Activated B cell treated with CpG ODN at 0.5 μM for 24 hours (primary cell): ENCODE measurements around the gene STARD13. TPM values are rescaled to one million over a fixed set of nuclear protein-coding genes. Genes with fewer than 3 reads are reported as not detected.

ENCODE experiments used
- ATAC-seq: fragments of 200-7000 bp; cut with Tn5 transposase; one replicate; pipeline ENCODE4 v1.10.0; 2021; ENCODE audit warnings: low read depth, mild to moderate bottlenecking, moderate library complexity
- CTCF ChIA-PET: fragments of 350-600 bp; sonication (Branson Sonifier 250); formaldehyde crosslinking; loops from one replicate; lab custom pipeline; 2021; ENCODE audit warnings: antibody characterized with exemption; lab: Charles Lee
- POLR2A ChIA-PET: fragments of 350-600 bp; sonication (Branson Sonifier 250); formaldehyde crosslinking; loops from one replicate; lab custom pipeline; 2021; ENCODE audit warnings: antibody characterized with exemption; lab: Charles Lee
- DNase-seq: peaks from one replicate; pipeline ENCODE4 v3.0.0; 2022
- H3K27ac Mint-ChIP-seq: one replicate; pipeline ENCODE4 v1.8.0; 2020; ENCODE audit warnings: mixed read lengths
- H3K27me3 Mint-ChIP-seq: one replicate; pipeline ENCODE4 v1.8.0; 2021; ENCODE audit warnings: mixed read lengths
- H3K36me3 Mint-ChIP-seq: one replicate; pipeline ENCODE4 v1.8.0; 2021; ENCODE audit warnings: low read depth, mixed read lengths
- H3K4me1 Mint-ChIP-seq: one replicate; pipeline ENCODE4 v1.8.0; 2021; ENCODE audit warnings: mixed read lengths
- H3K4me3 Mint-ChIP-seq: one replicate; pipeline ENCODE4 v1.8.0; 2020; ENCODE audit warnings: mild to moderate bottlenecking, mixed read lengths
- H3K9me3 Mint-ChIP-seq: one replicate; pipeline ENCODE4 v1.8.0; 2020; ENCODE audit warnings: mixed read lengths
- CTCF ChIP-seq: fragments of 200-600 bp; IDR thresholded peaks from one replicate; pipeline ENCODE4 v1.8.0; 2022; ENCODE audit warnings: antibody characterized with exemption, mild to moderate bottlenecking
- intact Hi-C: fragments of 100-400 bp; cut with micrococcal nuclease; formaldehyde crosslinking; loops from one replicate; pipeline ENCODE4 v1.15.1; 2024
- total RNA-seq: library from RNA; stranded (reverse); gene quantifications from 2 replicates; pipeline ENCODE4 v1.2.3, GENCODE V29; 2022

The STARD13 gene
- total RNA-seq, 1 donor from 2014 or later: 0.13 TPM

DNA sequence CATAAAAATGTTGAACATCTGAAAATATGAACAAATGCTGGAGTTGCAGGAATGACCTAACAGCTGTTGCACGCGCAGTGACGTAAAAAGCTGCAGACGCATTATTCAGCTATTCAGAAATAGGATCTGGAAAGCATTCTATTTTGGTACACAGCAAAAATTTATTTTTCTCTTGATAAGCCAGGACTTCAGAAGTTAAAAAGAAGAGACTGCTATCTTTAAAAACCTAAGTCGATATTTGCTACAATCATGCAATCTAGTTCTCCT is 36.9 kb upstream of the STARD13 start:
- Mint-ChIP-seq H3K27ac (no peak overlapping the region), H3K9me3 (no peaks in the 10 kb centered on the region), H3K4me1 (peaks cover 2% of the 10 kb centered on the region), H3K27me3 (peaks cover 1% of the 10 kb centered on the region), H3K36me3 (no peaks in the 10 kb centered on the region), H3K4me3 (no peak overlapping the region)
- intact Hi-C loops: no loop called here
- CTCF ChIA-PET: no interaction called here
- POLR2A ChIA-PET: no interaction called here
- ATAC-seq: no peak
- DNase-seq: no peak
- no peak for TF ChIP-seq CTCF

GRCh38 chr13:33321686-33322542 is 36.4 kb upstream of the STARD13 start:
- TF ChIP-seq CTCF: no peak
- Mint-ChIP-seq H3K4me1 (peaks cover 2% of the 10 kb centered on the region), H3K27ac (no peak overlapping the region), H3K9me3 (no peaks in the 10 kb centered on the region), H3K4me3 (no peak overlapping the region), H3K36me3 (no peaks in the 10 kb centered on the region), H3K27me3 (peaks cover 1% of the 10 kb centered on the region)
- DNase-seq: no peak
- intact Hi-C loops: no loop called here
- no peak for ATAC-seq
- ChIA-PET POLR2A (no interaction called here), CTCF (no interaction called here)

GRCh38 chr13:33319859-33320258 is 34.3 kb upstream of the STARD13 start:
- H3K36me3 Mint-ChIP-seq: no peaks in the 10 kb centered on the region
- ChIA-PET CTCF (no interaction called here), POLR2A (no interaction called here)
- DNase-seq (no peak), ATAC-seq (no peak)
- H3K4me3 Mint-ChIP-seq: no peak overlapping the region
- intact Hi-C loops: no loop called here
- peaks cover 1% of the 10 kb centered on the region for H3K27me3 Mint-ChIP-seq
- H3K27ac Mint-ChIP-seq: no peak overlapping the region
- no peak for TF ChIP-seq CTCF
- H3K9me3 Mint-ChIP-seq: no peaks in the 10 kb centered on the region
- no peaks in the 10 kb centered on the region for H3K4me1 Mint-ChIP-seq

GRCh38 chr13:33318744-33319143 is 33.2 kb upstream of the STARD13 start:
- CTCF ChIA-PET: no interaction called here
- no peaks in the 10 kb centered on the region for H3K4me1 Mint-ChIP-seq
- peaks cover 1% of the 10 kb centered on the region for H3K27me3 Mint-ChIP-seq
- DNase-seq (no peak), ATAC-seq (no peak)
- POLR2A ChIA-PET: no interaction called here
- no peaks in the 10 kb centered on the region for H3K36me3 Mint-ChIP-seq
- no peak overlapping the region for H3K27ac Mint-ChIP-seq
- H3K4me3 Mint-ChIP-seq: no peak overlapping the region
- no peak for TF ChIP-seq CTCF
- H3K9me3 Mint-ChIP-seq: no peaks in the 10 kb centered on the region
- intact Hi-C loops: no loop called here

DNA sequence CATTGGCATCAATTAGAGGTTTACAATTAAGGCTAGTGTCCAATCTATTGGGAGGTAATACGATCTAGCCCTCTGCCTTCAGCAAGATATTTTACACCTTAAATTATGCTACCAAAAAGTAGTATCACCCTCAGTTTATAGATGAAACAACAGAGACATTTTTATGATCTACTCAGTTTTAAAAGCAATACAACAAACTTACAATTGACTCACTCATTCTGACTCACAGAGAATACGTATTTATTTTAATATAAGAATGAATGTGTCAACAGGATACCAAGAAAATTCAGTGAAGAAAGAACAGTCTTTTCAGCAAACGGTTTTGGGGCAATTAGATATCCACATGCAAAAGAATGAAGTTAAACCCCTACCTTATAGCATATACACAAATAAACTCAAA is 32.5 kb upstream of the STARD13 start:
- DNase-seq (no peak), ATAC-seq (no peak)
- intact Hi-C loops: no loop called here
- Mint-ChIP-seq H3K4me1 (no peaks in the 10 kb centered on the region), H3K4me3 (no peak overlapping the region), H3K9me3 (no peaks in the 10 kb centered on the region), H3K36me3 (no peaks in the 10 kb centered on the region), H3K27ac (no peak overlapping the region), H3K27me3 (peaks cover 1% of the 10 kb centered on the region)
- TF ChIP-seq CTCF: no peak
- CTCF ChIA-PET: no interaction called here
- POLR2A ChIA-PET: no interaction called here
